HG03469 (cell line): Measurements from ENCODE around the gene MICB.
"Not testable (repeated sequence)": the region's sequence is repeated elsewhere in the genome, so short reads cannot be mapped to it uniquely, and the experiment has no call there.

Source experiments
- ATAC-seq: cut with Tn5 transposase; IDR thresholded peaks from one replicate; pipeline ENCODE4 v1.9.1; 2021; ENCODE audit warnings: mild to moderate bottlenecking, moderate library complexity, moderate number of reproducible peaks; ENCODE audit not compliant: unreplicated experiment

Gene MICB

DNA sequence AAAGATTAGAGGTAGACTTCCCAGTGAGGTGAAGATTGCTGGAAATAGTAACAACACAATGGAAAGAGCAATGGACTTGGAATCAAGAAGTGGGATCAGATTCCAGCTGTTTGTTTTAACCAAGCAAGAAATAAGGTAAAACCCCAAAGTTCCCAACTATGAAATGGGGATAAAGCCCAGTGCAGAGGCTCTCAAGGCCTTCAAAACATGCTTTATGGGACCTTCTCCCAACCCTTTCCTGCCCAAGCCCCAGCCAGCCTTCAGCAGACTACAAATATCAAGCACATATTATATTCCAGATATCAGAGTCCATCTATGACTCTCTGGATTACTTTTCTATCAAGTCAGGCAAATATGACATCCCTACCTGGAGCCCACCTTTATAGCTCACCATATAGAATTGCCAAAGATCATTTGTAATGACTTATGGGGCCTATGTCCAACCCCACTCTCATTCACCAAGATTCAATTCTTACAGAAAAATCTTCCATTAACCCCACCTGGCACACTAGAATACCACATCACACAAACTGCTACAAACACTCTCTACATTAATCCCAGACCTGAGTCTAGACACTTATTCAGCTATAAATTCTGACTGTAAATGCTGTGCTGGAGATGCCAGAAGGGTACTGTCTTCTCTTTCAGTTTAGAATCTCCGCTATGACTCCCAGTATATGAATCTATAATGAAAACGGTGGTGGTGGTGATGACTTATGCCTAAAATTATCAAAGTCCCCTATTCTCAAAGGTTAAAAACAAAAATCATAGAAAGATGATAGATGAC is 37.8 kb downstream of the MICB start:
- ATAC-seq = no peak

DNA sequence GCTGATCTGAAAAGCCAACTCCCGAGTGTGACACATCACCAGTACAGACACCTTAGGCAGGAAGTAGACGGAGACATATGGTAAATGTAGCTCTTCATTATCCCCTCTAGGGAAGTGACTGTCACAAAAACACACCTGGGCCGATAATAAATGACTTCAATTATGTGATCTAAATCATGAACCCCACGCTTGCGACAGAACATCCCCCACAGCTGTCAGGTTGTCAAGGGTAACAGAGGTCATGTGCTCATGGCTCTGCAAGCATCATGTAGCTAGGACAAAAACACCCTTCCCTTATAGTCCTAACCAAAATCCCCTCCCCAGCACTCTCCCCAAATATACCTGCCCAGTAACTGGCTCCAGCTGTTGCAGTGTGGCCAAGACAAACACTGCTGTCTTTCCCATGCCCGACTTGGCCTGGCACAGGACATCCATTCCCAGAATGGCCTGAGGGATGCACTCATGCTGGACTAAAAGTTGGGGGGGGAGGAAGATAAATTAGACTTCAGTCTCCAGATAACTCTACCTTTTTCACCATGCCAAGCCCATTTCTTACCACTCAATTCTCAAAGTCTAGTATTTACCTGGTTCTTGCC is 41.0 kb downstream of the MICB start:
- no peak for ATAC-seq

DNA sequence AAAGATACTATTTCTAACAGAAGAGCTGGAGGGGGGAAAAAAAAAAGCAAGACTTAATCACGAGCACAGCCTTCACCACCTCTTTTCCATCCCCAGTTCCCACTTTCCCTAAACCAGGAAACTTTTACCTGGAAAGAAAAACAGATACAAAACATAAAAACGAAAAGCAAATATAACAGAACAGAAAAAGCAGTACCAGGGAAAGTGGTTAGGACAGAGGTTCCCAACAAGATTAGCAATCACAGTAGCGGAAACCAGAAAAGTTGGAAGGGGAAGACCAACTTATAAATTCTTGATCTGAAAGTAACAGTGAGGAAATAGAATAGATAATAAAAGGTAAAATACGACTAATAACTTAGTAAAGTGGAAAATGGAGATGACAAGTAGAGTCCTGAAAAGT is 42.7 kb downstream of the MICB start:
- no peak for ATAC-seq

DNA sequence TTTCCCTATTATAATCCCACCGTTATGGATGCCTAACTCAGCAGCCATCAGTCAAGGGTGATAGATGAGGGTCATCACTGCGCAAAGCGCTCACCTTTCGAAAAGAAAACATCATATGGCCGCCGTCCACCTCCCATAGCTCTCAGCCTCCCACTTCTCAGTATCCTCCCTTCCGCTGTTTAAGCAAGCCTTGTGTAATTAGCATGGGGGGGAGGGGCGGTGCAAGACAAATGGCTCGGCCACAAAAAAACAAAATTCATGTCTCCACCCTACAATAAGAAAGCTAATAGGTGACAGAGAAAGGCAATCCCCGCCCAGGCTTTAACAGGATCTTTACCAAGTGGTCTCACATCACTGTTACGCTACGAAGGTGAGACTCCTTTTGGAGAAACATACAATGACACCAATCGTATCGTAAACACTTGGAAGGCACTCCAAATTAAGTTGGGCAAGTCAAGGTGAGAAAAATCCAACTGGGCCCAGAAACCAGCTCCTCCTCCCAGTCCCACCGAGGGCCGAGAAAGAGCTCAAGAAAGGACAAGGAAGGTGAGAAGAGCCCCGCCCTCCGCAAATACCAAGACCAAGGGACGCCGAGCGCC is 43.2 kb downstream of the MICB start:
- no peak for ATAC-seq

DNA sequence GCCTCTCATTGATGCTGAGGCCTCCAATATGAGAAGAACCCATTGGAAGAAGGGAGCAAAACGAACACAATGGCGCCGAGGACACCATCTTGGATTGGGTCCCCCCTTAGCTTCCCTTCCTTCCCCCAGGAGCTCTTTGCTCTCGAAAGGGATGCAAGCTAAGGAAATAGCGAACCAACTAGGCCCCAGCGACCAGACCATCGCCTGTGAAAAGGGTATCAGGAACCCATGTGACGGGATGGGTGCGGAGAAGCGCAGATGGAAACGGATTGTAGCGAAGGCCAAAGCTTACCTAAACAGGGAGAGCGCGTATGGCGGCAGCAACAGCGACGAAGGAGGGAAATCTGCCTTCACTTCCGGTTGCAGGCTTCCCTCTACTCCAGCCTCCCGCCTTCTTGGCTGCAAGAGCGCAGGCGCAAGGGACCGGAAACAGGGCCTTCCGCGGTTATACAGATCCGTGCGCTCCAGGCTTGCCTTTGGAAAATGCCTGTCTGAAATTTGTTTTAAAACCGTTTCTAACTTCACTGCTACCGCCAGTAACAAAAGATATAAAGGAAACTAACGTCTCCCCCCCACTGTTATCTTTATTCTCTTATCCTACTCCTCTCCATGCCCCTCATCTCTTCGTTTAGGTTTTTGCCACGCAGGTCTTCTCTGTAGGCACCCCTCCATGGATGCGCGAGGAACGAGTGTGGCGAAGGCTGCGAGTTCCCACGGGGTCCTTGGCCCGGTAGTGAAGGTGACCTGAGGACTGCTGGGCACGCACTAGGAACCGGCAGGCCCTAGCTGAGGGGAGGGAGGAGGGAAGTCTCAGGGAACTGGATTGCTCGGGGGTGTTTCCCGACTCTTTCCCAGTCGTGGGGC is 43.9 kb downstream of the MICB start, which contains the start of gene DDX39B:
DDX39B (minus strand) TSS at position 346 of the 864 bp plus-strand sequence. CDS start 1,471 bp downstream, outside the sequence.
- peak; percentile 44 for ATAC-seq

DNA sequence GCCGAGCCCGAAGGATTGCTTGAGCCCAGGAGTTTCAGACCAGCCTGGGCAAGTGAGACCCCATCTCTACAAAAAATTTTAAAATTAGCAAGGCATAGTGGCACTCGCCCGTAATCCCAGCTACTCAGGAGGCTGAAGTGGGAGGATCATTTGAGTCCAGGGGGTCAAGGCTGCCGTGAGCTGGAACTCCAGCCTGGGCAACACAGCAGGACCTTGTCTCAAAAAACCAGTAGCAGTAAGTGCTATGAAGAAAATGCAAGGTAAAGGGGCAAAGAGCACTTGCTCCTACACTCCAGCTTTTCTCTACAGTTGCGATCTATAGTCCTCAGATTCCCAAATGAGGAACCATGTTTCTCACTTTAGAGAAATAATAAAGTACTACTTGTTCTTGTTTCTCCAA is 45.7 kb downstream of the MICB start:
- ATAC-seq = no peak

DNA sequence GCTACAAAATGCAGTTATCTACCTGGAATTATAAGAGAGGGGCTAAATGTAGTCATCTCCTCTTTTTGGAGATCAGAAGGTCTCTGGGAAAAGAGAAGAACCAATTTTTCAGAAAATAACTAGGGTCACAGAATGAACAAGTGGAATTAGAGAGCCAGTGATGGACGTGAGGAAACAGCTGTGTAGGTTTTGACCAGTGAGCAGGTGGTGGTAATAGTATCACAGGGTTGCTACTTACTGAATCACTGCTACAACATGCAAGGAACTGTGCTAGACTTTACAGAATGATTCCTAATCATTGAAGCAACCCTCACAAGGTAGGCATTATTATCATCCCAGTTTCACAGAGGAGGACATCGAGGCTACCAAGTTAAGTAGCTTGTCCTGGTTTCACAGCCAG is 46.7 kb downstream of the MICB start:
- no peak for ATAC-seq

DNA sequence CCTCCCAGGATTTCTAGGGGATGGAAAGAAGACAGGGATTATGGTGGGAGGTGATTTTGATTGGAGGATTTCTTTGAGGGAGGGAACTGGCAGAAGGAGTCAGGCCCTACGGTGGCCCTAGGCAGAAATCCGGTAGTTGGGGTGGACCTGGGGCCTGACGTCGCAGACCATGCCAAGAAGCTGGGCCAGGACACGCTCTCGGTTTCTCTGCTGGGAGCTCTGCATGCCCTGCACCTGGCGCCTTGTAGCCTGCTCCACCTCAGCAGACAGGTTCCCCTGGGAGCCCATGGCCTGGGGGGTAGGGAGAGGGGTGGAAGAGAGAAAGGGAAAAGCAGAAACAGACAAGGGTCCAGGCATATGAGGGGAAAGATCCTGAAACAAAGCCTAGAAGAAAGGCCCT is 47.3 kb downstream of the MICB start:
- ATAC-seq = no peak

DNA sequence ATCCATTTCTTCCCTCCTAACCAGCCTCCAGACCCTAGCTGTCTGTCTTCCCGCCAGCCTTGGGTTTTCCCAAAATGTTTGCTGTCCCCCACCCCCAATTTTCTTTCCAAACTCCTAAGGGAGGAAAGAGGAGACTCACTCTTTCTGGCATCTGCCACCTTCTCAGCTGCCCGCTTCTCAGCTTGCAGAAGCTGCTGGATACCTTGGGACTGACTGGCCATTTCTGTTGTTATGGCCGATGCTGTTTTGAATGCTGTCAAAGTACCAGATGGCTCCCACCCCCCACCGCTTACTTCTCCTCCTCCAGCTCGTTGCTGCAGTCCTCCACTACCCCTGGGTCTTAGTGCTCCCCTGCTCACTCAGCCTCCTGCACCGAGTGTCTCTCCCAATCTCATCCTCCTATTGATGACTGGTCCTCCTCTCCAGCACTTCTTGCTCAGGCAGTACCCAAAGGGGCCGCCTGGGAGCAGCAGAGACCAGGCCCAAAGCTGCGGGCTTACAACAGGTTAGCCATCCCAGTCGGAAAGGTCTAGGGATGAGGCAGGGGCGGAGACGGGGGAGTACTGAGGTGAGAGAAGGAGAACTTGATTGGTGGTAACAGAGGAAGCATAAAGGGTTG is 48.5 kb downstream of the MICB start, which contains the start of gene ATP6V1G2:
ATP6V1G2 (minus strand) TSS at position 270 of the 619 bp plus-strand sequence; CDS start at position 221, 49 bp downstream.
- ATAC-seq = peak; percentile 30

DNA sequence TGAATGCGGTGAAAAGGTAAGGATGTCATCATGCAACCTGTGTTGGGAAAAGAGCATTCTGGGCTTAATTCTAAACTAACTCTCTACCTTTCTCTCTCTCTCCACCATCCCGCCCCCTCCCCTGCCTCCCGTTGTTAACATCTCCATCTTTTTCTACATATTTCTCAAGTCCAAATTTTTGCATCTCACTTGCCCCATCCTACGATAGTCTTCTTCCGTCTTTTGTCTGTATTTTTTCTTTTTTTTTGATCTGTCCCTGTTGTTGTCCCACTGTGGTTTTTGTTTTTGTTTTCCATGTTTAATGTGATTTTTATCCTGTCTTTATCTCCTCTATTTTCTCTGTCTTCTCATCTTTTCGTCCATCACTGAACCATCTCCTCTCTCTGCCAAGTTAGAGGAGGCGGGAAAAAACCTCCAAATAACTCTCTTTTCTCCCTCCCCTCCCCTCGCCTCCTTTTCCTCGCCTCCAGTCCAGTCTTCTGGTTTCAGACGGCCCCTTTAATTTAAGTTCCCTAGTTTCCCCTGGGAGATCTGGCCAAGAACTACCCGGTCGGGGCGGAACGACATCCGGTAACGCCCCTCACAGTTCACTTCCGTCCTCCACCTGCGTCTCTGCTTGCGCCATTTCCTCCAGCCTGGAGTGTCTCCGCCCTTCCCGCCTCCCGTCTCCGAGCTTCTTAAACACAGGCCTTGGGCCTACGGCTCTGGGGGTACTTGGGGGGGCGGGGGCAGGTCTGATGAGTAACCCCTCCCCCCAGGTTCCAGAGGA is 49.2 kb downstream of the MICB start, which contains the start of gene NFKBIL1:
NFKBIL1 (plus strand) TSS at position 651 of the 769 bp plus-strand sequence; CDS start at position 738, 87 bp downstream.
- peak; percentile 38 for ATAC-seq

DNA sequence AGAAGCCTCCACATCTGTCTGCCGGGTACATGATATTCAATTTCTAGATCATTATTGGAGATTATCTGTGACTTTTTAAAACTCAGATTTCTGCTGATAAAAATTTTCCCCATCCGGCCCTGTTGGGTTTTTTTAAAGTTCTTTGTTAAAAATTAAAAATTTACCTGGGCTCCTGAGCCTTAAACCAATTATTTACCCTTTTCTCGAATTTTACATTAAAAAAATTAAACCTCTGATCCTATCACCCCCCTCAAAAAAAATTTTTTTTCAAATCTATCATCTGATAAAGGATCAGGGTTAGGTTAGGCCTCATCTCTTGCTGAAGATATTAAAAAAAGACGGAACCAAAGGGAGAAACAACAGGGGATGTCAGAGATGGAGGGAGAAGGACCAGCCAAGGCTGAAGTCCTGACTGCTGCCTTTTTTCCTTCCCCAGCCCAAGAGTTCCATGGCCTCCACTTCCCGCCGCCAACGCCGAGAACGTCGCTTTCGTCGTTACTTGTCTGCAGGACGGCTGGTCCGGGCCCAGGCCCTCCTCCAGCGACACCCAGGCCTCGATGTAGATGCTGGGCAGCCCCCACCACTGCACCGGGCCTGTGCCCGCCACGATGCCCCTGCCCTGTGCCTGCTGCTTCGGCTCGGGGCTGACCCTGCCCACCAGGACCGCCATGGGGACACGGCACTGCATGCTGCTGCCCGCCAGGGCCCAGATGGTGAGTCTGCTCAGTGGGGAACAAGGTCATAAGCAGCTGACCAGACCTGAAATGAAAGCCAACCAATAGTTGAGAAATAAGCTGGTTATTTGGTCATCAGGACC is 50.0 kb downstream of the MICB start:
- no peak for ATAC-seq

DNA sequence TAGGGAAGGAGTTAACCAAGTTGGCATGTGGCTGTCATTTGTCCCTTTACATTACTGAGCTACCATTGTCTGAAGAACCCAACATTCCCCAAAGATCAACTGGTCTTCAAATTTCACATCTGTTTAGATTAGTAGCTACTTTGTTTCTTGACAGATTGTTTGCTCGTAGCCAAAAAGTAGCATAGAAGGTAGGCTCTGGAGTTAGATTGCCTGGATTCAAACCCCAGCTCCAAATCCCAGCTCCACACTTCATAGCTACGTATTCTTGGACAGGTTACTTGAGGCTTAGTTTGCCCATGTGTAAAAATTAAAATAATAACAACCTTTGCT is 50.6 kb downstream of the MICB start:
- ATAC-seq = no peak

DNA sequence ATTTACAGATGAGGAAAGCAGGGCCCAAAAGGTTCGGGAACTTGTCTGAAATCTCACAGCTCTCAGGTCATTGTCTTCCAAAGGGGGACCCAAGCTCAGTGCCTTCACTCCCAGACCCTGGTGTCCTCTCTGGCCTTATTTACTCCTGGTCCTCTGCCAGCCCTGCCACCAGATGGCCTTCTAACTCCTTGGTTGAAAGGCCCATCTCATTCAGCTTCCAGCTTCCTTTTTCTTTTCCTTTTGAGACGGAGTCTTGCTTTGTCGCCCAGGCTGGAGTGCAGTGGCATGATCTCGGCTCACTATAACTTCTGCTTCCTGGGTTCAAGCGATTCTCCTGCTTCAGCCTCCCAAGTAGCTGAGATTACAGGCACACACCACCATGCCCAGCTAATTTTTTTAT is 53.4 kb downstream of the MICB start:
- not testable (repeated sequence) for ATAC-seq

DNA sequence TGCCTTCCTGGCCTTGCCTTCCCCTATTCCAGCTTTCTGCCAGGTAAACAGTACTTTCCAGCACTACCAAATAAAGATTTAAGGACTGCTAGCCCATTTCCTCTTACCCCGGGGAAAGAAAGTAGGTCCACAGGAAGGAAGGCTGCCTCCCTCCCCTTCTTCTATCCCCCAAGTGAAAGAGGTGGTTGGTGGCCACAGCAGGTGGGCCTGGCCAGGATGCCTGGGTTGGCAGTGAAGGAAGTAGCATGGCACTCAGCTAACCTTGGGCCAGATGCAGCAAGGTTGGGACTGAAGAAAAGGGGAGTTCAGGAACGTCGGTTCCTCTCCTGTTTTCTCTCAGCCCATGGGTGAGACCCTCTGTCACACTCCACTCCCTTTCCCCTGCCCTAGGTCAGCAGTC is 58.4 kb downstream of the MICB start:
- no peak for ATAC-seq

DNA sequence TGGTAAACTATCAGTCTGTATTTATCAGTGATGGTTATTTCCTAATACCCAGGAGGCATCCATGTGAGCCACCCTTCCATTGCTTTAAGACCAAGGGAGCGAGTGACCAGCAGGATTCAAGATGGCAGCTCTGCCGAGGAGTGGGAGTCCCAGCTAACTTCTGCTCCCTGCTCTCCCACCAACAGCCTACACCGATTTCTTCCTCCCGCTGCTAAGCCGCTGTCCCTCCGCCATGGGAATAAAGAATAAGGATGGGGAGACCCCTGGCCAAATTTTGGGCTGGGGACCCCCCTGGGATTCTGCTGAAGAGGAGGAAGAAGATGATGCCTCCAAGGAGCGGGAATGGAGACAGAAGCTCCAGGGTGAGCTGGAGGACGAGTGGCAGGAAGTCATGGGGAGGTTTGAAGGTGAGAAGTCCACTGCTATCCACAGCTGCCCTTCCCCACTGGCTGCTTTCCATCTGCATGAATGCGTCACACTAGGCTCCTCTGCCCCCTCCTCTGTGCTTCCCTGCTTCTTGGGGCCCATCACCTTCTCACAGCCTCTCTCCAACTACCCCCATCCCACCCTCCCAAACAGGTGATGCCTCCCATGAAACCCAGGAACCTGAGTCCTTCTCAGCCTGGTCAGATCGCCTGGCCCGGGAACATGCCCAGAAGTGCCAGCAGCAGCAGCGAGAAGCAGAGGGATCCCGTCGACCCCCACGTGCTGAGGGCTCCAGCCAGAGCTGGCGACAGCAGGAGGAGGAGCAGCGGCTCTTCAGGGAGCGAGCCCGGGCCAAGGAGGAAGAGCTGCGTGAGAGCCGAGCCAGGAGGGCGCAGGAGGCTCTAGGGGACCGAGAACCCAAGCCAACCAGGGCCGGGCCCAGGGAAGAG is 59.7 kb downstream of the MICB start:
- ATAC-seq = no peak

DNA sequence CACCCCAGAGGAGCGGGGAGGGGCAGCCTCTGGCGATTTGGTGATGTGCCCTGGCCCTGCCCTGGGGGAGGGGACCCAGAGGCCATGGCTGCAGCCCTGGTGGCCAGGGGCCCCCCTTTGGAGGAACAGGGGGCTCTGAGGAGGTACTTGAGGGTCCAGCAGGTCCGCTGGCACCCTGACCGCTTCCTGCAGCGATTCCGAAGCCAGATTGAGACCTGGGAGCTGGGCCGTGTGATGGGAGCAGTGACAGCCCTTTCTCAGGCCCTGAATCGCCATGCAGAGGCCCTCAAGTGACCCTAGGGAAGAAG is 60.3 kb downstream of the MICB start:
- ATAC-seq = no peak

DNA sequence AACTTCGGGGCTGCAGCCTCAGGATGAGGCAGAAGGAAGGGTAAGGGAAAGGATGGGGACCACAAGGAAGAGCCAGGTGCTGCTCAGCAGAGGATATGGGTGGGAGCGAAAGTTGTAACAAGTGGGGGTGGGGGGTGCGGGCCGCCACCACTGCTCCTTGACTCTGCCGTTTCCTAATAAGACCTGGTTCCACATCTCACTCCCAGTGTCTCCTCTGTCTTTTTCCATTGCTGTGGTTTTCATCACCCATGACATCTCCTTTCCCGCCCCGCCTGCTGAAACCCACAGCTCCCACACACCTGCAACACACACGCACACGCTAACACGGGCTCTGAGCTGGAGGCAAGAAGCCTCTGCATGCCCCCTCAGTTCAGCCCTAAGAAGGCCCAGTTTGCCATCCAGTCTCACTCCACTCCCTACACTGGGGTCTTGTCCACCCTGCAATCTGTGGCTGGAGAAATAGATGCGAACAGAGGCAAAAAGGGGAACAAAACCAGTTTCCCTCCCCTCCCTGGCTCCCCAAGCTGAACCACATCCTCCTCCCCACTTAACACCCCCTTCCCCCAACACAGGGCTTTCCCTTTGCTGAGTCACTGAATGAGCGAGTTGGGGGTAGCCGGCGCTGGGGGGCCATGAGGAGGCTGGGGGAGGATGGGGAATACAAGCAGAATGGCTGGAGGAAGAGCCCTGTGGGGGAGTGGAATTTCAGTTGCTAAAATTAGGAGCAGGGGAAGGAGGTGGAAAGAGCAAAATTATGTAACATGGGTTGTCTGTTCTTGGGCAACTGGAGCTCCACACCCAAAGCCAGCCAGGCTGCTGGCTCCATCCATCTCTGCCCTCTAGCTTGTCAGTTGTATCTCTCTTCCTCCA is 60.9 kb downstream of the MICB start:
- ATAC-seq = no peak
